Left renal cortex interstitium (tissue), 4 donors: ENCODE data around the gene CDK11A. TPM values are rescaled to one million over a fixed set of nuclear protein-coding genes. Genes with fewer than 3 reads are reported as not detected.

Experiments used
- DNase-seq, 4 donors: peaks; one replicate each; pipeline ENCODE4 v3.0.0-alpha.2; 2013; ENCODE audit warnings: low read depth in 4 of 4, low spot score in 2 of 4, missing footprints in 1 of 4
- polyA plus RNA-seq, 4 donors: library from polyadenylated mRNA; unstranded; fragments of 120-200 nt; gene quantifications; one replicate each; pipeline ENCODE4 v1.2.1, GENCODE V29; 2013; ENCODE audit not compliant: insufficient read length in 4 of 4

Gene CDK11A
- polyA plus RNA-seq: 10 to 100 TPM; 22.8 to 42.1 (median 32.4) TPM

DNA sequence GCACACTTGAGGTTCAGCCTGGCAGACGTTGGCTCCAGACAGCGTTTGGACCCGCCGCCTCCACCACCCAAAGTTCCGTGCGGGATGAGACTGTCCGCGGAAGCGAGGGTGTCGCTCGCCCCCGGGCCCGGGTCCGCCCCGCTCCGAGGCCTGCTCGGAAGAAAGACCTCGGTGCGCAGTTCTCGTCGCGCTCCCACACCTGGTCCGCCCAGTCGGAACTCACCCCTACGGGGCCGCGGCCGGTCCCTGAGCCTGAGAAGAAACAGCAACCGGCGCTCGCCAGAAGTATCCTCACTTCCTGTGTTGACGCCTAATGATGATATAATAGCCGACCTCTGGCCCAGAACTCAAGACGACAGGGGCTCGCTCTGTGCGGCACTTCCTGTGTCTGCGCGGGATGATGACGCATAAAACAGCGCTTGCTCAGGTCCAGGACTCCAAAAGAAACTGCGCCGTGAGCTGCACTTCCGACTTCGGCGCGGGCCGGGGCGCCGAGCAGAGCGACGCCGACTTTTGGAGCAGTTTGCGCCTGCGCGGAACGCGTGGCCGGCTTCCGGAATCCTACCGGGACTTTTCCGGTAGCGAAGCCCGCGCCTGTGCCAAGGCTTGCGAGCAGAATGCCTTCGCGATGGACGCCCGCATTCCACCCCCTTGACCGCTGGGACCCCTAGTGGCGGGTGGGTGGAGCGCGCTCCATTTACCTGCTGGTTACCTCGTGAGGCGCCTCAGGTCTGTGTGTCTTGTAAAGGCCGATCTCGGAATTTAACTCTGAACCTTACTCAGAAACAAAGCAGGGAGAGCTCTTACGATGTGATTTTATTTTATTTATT lies at the start of gene CDK11A:
TSS of gene CDK11A (minus strand) at position 323 of the 830 bp plus-strand sequence. CDS start 1,539 bp downstream, outside the sequence.
- DNase-seq: peak; percentile 96 to 100 (median 98)

DNA sequence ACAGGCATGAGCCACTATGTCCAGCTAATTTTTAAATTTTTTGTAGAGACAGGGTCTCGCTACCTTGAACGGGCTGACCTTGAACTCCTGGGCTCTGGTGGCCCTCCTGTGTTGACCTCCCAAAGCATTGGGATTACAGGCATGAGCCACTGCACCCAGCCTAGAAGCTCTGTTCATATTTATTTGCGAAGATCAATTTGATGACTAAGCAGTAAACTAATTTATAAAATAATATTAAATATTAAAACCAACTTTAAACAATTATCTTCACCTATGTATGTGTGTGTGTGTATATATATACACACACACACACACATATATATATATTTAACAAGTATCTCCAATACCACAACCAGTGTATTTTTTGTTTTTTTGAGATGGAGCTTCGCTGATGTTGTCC lies 49.7 kb upstream of the CDK11A start:
- DNase-seq: no peak

DNA sequence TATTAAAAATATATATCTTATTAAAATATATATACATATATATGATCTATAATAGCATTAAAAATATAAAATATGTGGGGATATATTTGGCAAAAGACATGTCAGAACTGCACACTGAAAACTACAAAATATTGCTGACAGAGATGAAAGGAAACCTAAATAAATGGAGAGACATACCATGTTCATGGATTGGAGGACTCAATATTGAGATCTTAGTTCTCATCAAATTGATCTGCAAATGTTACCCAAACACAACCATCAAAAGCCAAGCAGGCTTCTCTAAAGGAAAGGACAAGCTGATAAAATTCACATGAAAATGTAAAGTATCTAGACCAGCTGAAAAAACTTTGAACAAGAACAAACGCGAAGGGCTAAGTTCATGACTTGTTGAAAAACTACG lies 46.9 kb upstream of the CDK11A start:
- no peak for DNase-seq

DNA sequence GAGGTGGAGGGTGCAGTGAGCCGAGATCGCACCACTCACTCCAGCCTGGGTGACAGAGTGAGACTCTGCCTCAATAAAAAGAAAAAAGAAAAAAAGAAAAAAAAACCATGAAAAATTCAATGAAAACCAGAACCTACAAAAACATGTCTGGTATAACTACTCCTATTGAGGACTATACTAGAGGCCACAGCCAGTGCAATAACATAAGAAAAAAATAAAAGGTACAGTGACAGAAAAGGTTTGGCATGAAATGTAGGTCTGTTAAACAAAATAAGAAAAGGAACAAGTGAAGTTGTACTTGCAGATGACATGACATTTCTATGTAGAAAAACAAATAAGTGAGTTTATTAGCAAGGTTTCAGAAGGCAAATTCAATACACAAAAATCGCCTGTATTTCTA lies 45.9 kb upstream of the CDK11A start:
- no peak for DNase-seq

DNA sequence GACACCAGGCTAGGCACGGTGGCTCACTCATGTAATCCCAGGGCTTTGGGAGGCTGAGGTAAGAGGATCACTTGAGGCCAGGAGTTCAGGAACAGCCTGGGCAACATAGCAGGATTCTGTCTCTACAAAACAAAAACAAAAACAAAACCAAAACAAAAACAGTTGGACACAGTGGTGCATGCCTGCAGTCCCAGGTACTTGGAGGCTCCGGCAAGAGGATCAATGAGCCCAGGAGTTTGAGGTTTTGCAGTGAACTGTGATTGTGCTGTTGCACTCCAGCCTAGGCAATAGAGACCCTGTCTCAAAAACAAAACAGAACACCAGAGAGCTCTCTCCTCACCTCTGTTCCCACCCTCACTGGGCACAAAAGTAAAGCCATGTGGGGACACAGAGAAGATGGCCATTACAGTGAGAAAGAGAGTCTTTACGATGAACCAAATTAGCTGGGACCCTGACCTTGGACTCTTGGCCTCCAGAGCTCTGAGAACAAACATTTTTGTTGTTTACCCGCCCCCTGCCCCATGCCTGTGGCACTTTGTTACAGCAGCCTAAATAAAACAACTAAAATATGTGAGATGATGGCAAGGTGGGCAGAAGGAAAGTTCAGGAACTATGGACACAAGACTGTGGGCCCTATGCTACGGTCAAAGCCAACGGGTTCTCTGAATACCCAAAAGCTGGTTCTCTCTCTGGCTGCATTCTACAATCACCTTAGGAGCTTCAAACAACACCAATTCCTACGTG lies 44.3 kb upstream of the CDK11A start:
- no peak for DNase-seq

DNA sequence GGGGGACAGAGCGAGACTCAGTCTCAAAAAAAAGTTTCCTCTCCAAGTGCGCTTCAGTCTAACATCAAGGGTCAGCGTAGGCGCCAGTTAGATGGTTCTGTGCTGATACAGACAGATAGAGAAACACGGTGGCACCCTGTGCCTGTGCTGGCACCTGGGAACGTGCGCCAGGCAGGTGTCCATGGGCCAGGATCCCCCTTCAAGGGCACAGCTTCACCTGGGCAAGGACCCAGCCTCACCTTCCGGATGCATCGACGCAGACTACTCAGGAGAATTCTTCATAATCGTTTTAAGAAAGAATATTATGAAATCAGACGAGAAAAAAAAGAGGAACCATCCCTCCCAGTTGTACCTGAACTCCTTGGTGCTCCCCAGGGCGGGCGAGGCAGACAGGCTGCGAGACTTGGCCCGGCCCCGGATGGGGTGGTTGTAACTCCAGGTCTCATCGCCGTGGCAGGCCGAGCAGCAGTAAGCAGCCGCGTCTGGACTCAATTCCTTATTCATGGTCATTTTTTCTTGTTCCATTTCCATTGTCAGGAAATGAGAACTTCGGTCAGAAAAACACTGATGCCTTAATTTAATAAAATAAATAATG lies 40.8 kb upstream of the CDK11A start:
- no peak for DNase-seq

DNA sequence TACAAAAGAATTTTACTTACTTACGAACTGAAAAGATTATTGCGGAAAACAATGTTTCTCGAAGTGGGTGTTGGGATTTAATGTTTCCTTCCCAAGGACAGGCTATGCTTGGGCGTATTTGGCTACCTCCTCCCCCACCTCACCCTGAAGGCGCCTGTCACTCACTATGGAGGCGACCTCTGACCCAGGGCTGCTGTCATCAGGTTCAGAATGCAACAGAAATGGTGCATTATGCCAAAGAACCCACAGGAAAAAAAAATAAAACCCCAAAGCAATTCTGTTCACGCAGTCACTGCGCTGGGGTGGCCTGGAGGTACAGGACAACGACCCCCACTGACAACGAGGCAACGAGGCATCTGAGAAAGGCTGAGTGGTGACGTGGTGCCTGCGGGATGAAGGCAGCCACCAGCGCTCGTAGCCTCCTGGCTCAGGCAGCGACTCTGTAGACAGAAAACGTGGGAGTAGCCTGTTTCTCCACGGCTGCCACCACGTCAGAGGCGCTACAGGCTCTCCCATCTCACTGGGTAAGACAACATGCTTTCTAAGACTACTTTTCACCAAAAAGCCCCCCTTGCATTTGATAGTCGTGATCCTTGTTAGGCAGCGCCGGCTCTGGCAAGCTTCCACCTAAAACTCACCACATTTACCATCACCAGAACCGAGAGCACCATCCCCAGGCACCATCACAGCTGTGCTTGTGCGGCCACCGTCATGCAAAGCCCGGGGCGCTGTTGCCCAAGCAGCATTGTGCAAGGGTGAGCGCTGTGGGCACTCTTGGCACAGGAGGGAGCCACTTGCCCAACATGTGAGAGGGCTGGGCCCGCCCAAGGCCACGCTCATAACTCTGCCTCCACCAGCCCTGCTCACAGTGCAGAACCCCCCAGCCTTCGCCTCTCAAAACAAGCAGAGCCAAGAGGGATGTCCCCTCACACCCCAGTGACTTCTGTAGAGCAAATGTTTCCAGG lies 39.8 kb upstream of the CDK11A start:
- DNase-seq: no peak

DNA sequence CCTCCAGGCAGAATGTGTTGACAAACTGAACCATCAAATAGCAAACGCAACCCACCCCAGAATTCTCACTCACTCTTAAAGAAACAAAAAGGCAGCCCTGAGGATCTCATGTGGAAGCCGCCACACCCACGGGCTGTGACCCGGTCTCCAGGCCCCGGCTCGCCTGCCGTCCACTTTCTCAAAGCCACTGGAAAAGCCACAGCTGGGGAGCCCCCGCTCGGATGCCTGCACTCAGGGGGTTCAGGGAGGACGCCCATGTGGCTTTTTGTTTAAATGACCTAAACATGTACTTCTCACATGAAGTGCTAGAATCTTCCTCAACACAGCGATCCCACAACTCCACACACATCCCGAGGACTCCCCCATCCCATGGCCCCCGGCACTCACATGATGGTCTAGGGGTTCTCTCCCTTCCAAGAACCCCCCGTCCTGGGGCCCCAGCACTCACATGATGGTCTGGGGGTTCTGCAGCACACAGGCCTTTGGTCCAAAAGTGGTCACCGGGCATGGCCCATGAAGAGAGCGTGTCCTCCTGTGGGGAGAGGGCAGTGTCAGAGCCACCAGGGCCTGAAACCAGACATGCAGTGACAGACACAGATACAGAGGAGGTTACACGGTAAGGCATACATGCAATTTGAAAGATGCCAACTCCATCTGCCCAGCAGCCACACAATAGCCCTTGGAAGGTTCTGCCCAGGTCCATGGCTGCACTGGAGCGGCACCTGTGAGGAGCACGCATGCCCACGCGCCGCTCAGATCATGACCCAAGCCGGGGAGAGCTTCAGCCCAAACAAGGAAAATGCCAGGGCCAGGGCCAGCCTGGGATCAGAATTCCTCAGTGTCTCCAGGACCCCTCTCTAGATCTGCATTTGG lies 37.6 kb upstream of the CDK11A start:
- DNase-seq: no peak

DNA sequence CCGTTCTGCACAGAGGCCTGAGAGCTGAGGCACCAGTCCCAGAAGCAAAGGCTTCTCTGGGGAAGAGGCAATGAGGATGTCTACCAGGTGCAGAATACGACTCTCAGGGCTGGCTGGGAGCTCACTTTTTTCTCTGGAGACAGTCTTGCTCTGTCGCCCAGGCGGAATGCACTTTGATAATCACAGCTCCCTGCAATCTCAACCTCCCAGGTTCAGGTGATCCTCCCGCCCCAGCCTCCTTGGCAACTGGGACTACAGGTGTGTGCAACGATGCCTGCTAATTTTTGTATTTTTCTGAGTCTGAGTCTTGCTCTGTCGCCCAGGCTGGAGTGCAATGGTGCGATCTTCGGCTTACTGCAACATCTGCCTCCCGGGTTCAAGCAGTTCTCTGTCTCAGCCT lies 36.6 kb upstream of the CDK11A start:
- no peak for DNase-seq

DNA sequence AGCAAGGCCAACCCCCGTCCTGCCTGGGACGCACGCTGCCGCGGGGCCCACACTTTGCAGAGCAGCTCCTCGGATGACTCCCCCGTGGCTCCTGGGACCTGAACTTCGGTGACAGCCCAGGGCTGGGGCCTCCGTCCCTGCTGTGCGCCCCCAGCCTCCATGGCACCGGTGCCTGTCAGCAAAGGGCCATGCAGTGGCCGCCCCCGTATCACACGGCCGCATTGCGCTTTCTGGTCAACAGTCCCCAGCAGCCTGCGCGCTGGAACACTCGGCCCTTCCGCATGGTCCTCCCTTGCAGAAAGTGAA lies 36.1 kb upstream of the CDK11A start:
- no peak for DNase-seq

DNA sequence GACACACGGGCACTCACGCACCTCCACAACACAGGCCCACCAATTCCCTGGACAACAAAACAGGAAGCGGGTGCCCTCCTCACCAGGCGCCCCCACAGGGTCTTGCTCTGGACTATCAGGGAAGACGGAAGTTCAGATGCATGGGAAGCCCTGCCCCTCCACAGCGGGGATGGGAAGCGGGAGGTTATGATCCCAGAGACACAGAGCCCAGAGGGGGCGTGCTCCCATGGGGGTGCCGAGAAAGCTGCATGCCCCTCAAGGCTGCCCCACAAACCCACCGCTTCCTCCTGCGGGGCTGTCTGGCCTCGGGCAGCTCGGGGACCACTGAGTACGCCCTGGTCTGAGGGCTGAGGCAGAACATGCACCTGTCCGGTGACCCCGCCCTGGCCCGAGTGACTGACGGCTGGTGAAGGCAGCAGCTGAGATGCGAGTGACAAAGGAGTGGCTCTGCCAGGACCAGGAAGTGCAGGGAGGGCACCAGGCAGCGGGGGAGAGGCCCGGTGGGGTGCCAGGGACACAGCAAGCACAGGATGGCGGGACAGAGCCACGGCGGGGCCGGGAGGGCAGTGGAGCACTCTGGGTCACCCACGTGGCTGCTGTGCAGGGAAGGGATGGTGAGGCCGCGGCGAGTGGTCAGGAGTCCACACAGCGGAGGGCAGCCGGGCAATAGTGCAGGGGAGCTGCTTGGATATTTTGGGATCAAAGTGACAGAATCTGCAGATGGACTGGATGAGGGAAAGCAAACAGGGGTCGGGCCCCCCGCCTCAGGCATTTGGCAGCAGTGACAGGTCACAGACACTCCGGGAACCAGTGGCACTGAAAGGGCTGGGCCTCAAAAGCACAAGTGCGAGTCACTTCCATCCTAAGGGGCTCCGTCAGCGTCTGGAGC lies 35.5 kb upstream of the CDK11A start:
- no peak for DNase-seq

DNA sequence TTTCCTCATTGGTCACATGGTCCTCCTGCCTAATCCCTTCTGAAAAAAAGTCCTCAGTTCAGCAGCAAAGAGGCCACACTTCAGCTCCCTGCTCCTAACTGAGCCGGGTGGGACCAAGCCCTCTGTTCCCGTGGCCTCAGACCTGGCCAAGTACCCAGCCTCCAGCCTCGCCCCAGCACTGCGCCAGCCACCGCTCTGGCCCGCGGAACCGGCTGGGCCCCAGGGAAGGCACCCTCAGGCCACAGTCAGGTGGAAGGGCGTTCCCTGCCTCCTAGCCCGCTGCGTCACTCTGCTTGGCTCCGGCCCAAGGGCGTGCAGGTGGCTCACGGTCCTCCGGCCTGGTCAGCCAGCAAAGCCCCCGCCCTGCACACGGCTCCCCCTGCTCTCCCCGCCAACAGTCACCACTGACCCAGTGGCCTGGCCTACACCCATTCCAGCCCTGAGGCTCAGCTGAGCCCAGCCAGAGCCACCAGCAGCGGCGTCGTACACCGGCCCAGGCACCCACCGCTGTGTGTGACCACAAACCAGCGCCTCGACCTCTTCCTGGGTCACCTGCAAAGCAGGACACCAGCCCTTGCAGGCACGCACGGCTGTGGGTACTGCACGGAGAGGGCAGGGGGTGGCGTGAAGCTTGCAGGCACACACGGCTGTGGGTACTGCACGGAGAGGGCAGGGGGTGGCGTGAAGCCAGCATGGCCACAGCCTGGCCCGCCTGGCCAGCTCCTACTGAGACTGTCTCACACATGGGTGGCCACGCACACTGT lies 34.7 kb upstream of the CDK11A start:
- no peak for DNase-seq

DNA sequence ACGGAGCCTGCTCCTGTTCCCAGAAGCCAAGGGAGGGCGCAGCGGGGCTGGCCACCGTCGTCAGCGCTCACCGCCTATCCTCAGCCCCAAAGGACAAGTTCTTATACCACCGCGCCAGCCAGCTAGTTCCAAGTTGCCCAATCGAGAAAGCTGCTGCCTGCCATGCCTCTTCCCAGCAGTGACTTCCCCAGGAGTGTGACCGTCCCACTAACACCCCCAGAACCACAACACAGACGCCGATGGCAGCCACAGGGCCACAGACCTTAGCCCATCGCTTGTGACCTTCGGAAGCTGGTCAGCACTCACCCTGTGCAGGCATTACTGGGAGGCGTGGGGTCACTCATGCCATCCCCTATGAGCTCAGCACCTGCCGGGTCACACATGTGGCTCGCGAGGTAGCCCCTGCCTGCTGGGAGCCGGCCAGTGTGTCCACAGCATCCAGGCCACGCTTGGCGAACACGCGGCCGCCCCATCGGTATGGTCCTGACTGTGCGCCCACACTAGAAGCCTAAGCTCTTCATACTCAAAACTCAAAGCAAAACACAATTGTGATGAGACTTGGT lies 34.0 kb upstream of the CDK11A start:
- DNase-seq: no peak

DNA sequence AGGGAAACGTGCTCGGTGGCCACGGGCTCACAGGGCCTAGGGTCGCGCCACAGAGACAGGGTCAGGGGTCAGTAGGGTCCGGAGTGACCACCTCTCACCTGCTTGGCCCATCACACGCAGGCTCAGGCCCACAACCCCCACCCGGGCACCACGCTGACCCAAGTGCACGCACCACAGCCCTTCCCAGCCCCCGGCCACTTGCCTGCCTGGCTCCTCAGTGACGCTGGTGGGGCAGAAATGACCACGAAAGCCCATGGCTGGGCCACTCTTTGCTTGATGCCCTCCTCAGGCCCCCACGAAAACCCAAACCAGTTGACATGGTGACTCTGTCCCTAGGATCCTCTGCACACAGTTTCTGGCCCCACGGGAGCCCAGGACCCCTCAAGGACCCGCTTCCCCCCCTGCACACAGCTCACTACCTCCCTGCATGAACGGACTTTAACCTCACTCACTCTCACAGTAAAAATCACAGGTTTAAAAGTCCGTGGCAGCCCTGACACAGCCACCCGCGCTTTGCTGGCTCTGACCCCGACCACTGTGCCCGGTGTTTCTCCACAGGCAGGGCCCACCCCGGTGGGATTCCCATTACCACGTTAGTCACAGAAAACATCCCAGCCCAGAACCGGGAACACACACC lies 33.4 kb upstream of the CDK11A start:
- no peak for DNase-seq

DNA sequence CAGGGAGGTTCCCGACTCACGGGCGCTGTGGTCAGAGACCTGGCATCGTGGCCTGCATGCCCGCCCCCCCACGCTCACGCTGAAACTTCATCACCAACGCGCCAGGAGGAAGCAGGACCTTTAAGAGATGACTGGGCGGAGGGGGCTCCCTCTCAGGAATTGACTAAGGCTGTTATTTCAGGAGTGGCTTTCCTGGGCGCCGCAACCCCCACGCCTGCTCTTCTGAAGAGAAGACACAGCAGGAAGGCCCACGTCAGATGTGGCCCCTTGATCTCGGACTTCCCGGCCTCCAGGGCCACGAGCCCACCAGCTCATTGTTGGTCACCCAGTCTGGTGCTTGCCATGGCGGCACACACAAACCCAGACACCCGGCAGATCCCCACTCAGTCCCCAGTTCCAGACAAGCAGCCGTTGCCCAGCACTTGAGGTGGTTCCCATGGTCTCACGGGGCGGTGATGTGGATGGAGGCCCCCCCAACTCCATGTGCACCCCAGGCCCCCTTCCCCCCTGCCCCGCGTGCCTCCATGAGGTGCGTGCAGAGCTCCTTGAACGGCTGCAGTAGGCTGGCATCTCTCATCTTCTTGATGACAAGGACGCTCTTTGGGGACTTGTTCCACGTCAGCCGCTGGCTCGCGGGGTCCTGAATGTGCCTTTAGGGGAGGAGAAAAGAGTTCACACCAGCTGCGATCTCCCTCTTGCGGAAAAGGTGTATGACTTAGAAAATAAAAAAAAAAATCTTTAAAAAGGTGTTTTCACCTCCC lies 32.7 kb upstream of the CDK11A start:
- no peak for DNase-seq

DNA sequence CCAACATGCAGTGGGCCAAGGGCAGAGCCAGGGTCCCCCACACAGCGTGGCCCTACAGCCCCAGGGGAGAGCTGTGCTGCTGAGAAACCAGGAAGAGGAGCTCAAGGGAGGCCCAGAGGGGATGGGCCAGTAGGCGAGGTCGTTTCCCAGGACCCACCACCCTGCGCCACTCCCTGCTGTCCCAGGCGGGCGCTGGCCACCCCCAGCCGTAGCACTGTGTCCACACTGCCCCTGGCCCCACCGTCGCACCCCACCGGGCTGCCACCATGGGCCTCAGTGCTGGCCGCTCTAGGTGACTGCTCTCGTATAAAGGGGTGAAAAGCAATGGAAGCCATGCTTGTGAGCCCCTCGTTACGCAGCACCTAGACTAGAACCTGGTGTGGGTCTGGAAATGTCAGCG lies 31.7 kb upstream of the CDK11A start:
- DNase-seq: no peak
